ENCODE results near the gene HPX. TPM values are rescaled to one million over a fixed set of nuclear protein-coding genes. Genes with fewer than 3 reads are reported as not detected.
A peak's percentile ranks its signal among the peaks of the same experiment; 100 is the strongest.

HPX gene
- total RNA-seq, 1 donor from 2014 or later, result 6.1 TPM

DNA sequence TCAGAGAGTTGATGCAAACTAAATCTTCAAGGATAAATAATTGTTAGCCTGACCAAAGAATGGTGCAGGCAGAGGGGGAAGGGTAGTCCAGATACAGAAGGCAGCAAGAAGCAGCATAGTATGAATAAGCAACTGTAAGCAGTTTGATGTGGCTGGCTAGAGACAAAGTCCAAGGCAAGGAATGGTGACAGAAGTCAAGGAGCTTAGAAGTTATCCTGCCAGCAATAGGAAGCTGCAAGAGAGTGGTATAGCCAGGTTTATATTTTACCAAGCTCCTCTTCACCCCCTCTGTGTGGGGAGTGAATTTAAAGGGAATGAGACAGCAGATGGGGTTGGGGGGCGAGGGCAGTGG, 18.3 kb upstream of the HPX start:
- Mint-ChIP-seq H3K4me1 (ENCODE audit: low read depth) (peaks cover 18% of the 10 kb centered on the region), H3K27me3 (no peaks in the 10 kb centered on the region), H3K36me3 (ENCODE audit: insufficient read depth) (peaks cover 9% of the 10 kb centered on the region), H3K9me3 (ENCODE audit: low read depth) (no peaks in the 10 kb centered on the region), H3K27ac (peak overlapping the region; percentile 51), H3K4me3 (ENCODE audit: low read depth) (no peak overlapping the region)
- TF ChIP-seq, protein P1, sequence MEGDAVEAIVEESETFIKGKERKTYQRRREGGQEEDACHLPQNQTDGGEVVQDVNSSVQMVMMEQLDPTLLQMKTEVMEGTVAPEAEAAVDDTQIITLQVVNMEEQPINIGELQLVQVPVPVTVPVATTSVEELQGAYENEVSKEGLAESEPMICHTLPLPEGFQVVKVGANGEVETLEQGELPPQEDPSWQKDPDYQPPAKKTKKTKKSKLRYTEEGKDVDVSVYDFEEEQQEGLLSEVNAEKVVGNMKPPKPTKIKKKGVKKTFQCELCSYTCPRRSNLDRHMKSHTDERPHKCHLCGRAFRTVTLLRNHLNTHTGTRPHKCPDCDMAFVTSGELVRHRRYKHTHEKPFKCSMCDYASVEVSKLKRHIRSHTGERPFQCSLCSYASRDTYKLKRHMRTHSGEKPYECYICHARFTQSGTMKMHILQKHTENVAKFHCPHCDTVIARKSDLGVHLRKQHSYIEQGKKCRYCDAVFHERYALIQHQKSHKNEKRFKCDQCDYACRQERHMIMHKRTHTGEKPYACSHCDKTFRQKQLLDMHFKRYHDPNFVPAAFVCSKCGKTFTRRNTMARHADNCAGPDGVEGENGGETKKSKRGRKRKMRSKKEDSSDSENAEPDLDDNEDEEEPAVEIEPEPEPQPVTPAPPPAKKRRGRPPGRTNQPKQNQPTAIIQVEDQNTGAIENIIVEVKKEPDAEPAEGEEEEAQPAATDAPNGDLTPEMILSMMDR (IDR thresholded peaks at IDR 0.05; ENCODE audit: unreplicated experiment), result no peak
- no peak for DNase-seq (ENCODE audit: low spot score, unreplicated experiment)

GRCh38 chr11:6458352-6459098, 17.7 kb upstream of the HPX start:
- H3K9me3 Mint-ChIP-seq (ENCODE audit: low read depth), result no peaks in the 10 kb centered on the region
- peak overlapping the region; percentile 33 for H3K4me3 Mint-ChIP-seq (ENCODE audit: low read depth)
- no peak for DNase-seq (ENCODE audit: low spot score, unreplicated experiment)
- H3K4me1 Mint-ChIP-seq (ENCODE audit: low read depth), result peaks cover 18% of the 10 kb centered on the region
- peak overlapping the region; percentile 90 for H3K27ac Mint-ChIP-seq
- TF ChIP-seq, protein P1 (IDR thresholded peaks at IDR 0.05; ENCODE audit: unreplicated experiment), result no peak
- no peaks in the 10 kb centered on the region for H3K27me3 Mint-ChIP-seq
- H3K36me3 Mint-ChIP-seq (ENCODE audit: insufficient read depth), result peaks cover 8% of the 10 kb centered on the region

DNA sequence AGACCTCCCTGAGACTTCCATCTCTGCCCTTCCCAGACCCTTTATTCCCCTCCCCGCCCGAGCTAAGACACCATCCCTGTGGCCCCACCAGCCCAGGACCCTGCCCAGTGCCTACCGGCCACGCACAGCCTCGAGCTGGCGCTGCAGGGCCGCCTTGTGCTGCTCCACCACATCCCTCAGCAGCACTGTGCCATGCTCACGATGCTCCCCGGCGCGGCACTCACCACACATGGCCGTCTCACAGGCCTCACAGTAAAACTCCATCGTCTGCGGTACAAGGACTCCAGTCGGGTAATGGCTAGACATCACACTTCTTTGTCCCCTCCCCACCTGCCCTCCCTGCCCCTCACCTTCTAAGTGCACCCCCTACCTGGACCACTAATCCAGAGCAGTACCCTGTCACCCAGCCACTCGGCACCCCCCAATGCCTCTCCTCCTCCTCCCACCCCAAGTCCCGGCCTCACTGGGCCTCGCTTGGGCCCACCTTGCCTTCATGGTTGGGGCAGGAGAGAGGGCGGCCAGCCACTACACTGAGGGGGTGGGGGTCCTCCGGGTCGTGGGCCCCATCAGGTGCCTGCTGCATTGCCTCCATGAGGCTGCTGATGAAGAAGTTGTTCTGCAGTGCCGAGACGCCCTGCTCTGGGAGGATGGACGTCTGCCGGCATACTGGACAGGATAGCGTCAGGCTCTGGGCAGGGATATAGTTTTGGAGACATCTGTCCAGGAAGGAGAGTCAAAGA, 17.0 kb upstream of the HPX start:
- peaks cover 18% of the 10 kb centered on the region for H3K4me1 Mint-ChIP-seq (ENCODE audit: low read depth)
- TF ChIP-seq, protein P1 (IDR thresholded peaks at IDR 0.05; ENCODE audit: unreplicated experiment), result no peak
- no peak overlapping the region for H3K4me3 Mint-ChIP-seq (ENCODE audit: low read depth)
- H3K9me3 Mint-ChIP-seq (ENCODE audit: low read depth), result no peaks in the 10 kb centered on the region
- H3K27ac Mint-ChIP-seq, result peak overlapping the region; percentile 90
- no peak for DNase-seq (ENCODE audit: low spot score, unreplicated experiment)
- H3K27me3 Mint-ChIP-seq, result no peaks in the 10 kb centered on the region
- H3K36me3 Mint-ChIP-seq (ENCODE audit: insufficient read depth), result peaks cover 8% of the 10 kb centered on the region

- Mint-ChIP-seq H3K27ac (no peak overlapping the region), H3K36me3 (ENCODE audit: insufficient read depth) (peaks cover 8% of the 10 kb centered on the region), H3K4me3 (ENCODE audit: low read depth) (no peak overlapping the region), H3K27me3 (no peaks in the 10 kb centered on the region), H3K9me3 (ENCODE audit: low read depth) (no peaks in the 10 kb centered on the region), H3K4me1 (ENCODE audit: low read depth) (peaks cover 18% of the 10 kb centered on the region)
- TF ChIP-seq, protein P1 (IDR thresholded peaks at IDR 0.05; ENCODE audit: unreplicated experiment), result no peak
- no peak for DNase-seq (ENCODE audit: low spot score, unreplicated experiment)
Observed at GRCh38 chr11:6456361-6457073, 15.7 kb upstream of the HPX start.

DNA sequence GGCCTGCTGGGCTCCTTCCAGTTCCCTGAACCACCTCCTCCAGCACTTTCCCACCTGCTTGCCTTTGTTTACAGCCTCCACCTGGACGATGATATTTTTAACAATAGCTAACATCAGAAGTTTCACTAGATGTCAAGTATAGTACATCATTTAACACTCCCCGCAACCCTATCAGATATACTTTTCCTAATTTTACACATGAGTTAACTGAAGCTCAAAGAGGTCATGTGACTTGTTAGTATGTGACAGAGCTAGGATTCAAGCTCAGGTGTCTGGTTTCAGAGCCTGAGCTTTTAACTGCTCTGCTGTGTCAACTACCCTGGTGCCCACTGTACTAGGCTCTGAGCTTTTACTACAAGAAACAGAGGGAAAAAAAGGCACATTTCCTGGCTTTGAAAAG, 14.3 kb upstream of the HPX start:
- TF ChIP-seq, protein P1 (IDR thresholded peaks at IDR 0.05; ENCODE audit: unreplicated experiment), result no peak
- Mint-ChIP-seq H3K27ac (no peak overlapping the region), H3K27me3 (no peaks in the 10 kb centered on the region), H3K4me3 (ENCODE audit: low read depth) (no peak overlapping the region), H3K9me3 (ENCODE audit: low read depth) (no peaks in the 10 kb centered on the region), H3K4me1 (ENCODE audit: low read depth) (peaks cover 18% of the 10 kb centered on the region), H3K36me3 (ENCODE audit: insufficient read depth) (peaks cover 8% of the 10 kb centered on the region)
- no peak for DNase-seq (ENCODE audit: low spot score, unreplicated experiment)
